Activated CD8-positive, alpha-beta T cell treated with anti-CD3 and anti-CD28 coated beads, Interleukin-2, amount 10 ng/mL, durations not matched to agents 7 days and 5 days (primary cell): ENCODE data around the gene CMPK1. TPM values are rescaled to one million over a fixed set of nuclear protein-coding genes. Genes with fewer than 3 reads are reported as not detected.

ENCODE experiments used
- total RNA-seq, 2 experiments: library from RNA; stranded (reverse); gene quantifications; one replicate each; pipeline ENCODE4 v1.2.3, GENCODE V29; 2021

Gene CMPK1
- total RNA-seq, 2 experiments from 2014 or later, result 95.3 to 98.8 TPM

Other genes starting within 250 kb of the CMPK1 start
- not detected for gene CYP4A22, start 196.3 kb upstream of the CMPK1 start, total RNA-seq
- gene PDZK1IP1, start 143.8 kb upstream of the CMPK1 start, total RNA-seq, result not detected
- gene TAL1, start 101.6 kb upstream of the CMPK1 start, total RNA-seq, result not detected
- gene STIL, start 19.6 kb upstream of the CMPK1 start, total RNA-seq, result 10 to 100 TPM; 48.0 to 50.1 TPM
- not detected for gene FOXE3, start 82.5 kb downstream of the CMPK1 start, total RNA-seq
- gene FOXD2, start 104.3 kb downstream of the CMPK1 start, total RNA-seq, result under 1 TPM; 0.24 to 0.31 TPM